Activated effector memory CD4-positive, alpha-beta T cell treated with anti-CD3 and anti-CD28 coated beads, Interleukin-2, amount 50 U/mL, for 16 hours (primary cell): Measurements from ENCODE around the gene PWP2.
"Not testable (repeated sequence)": the region's sequence is repeated elsewhere in the genome, so short reads cannot be mapped to it uniquely, and the experiment has no call there.

Experiments
- DNase-seq: peaks from one replicate; pipeline ENCODE4 v3.0.0-alpha.2; 2020

The PWP2 gene

GRCh38 chr21:44167527-44167926 is 60.3 kb downstream of the PWP2 start:
- DNase-seq, result not testable (repeated sequence)

GRCh38 chr21:44170326-44170725 is 63.1 kb downstream of the PWP2 start:
- DNase-seq, result not testable (repeated sequence)

- not testable (repeated sequence) for DNase-seq
Observed at GRCh38 chr21:44170863-44171262, 63.7 kb downstream of the PWP2 start.

GRCh38 chr21:44171962-44172572 is 64.9 kb downstream of the PWP2 start:
- not testable (repeated sequence) for DNase-seq

GRCh38 chr21:44172741-44173140 is 65.5 kb downstream of the PWP2 start:
- not testable (repeated sequence) for DNase-seq

- DNase-seq, result not testable (repeated sequence)
Observed at GRCh38 chr21:44175189-44175588, 68.0 kb downstream of the PWP2 start.

GRCh38 chr21:44176127-44176526 is 68.9 kb downstream of the PWP2 start:
- DNase-seq, result not testable (repeated sequence)
